ENCODE measurements around the gene KNDC1.

Gene KNDC1

DNA sequence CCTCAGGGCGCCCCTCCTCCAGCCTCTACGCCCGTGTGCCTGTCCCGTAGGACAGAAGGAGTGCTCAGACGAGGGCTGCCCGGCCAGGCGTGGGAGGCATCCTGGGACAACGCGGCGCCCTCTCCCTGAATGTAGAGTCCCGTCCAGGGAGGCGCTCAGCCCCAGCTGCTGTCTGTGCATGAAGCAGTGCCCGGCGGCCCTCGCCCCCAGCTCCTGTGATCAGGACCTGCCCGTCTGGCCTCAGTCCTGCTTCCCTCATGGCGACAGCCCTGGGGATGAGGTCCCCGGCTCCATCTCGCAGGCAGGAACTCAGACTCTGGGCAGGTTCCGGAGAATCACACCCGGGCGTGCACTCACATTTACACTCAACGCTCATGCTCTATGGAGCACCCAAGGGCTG lies 45.1 kb downstream of the KNDC1 start:
- no peaks in the 10 kb centered on the region for H3K4me1 ChIP-seq (ENCODE audit: control insufficient read depth, insufficient read depth, low read length)
- H3K4me3 ChIP-seq (ENCODE audit: low read depth, low read length), result no peak overlapping the region
- peaks cover 10% of the 10 kb centered on the region for H3K36me3 ChIP-seq (ENCODE audit: control insufficient read depth, insufficient read depth, low read length)
- H3K27me3 ChIP-seq (ENCODE audit: control insufficient read depth, insufficient read depth, low read length), result no peaks in the 10 kb centered on the region
- H3K9ac ChIP-seq (ENCODE audit: low read depth, low read length), result no peak overlapping the region
- no peaks in the 10 kb centered on the region for H3K9me3 ChIP-seq (ENCODE audit: control insufficient read depth, insufficient read depth, low read length)

DNA sequence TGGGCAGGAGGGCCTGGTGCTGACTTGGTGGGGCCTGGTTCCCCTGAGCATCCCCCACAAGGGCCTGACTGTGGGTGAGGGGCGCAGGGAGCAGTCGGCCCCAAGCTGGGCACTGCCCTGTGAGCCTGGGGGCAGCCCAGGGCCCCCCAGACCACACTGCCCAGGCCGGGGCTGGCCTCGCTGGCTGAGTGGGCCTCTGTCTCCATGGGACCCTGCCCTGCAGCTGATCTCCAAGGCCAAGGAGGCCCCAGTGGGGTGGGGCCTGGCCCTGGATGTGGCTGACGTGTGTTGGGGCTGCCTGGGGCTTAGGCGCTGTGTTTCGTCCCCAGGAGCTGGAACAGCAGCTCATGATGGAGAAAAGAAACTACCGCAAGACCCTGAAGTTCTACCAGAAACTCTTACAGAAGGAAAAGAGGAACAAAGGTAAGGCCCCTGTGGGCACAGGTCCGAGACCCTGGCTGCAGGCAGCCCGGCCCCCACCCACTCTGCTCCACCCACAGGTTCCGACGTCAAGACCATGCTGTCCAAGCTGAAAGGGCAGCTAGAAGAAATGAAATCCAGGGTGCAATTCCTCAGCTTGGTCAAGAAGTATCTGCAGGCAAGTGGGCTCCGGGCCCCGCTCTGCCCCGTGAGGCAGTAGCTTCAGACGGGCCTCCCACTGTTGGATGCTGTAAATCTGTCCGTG lies 46.5 kb downstream of the KNDC1 start:
- no peak overlapping the region for H3K9ac ChIP-seq (ENCODE audit: low read depth, low read length)

DNA sequence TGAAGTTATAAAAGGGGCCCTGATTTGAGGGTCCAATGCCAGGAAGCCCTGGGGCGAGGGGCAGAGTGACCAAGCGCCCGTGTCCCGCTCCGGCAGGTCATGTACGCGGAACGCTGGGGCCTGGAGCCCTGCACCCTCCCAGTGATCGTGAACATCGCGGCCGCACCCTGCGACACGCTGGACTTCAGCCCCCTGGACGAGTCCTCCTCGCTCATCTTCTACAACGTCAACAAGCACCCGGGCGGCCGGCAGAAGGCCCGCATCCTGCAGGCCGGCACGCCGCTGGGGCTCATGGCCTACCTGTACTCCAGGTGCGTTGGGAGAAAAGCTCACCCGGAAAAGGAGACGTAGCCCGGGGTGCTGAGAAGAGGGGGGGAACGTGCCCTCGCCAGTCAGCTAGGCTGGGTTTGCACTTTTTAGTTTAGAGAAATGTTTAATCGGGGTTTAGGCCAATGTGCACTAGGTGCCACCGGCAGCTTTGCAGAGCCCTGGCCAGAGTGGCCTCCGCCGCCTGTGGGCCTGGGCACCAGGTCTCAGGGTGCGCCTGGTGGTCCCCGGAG lies 47.1 kb downstream of the KNDC1 start:
- Histone ChIP-seq H3K4me1 (ENCODE audit: control insufficient read depth, insufficient read depth, low read length) (no peaks in the 10 kb centered on the region), H3K4me3 (ENCODE audit: low read depth, low read length) (no peak overlapping the region), H3K9ac (ENCODE audit: low read depth, low read length) (no peak overlapping the region), H3K36me3 (ENCODE audit: control insufficient read depth, insufficient read depth, low read length) (peaks cover 3% of the 10 kb centered on the region), H3K9me3 (ENCODE audit: control insufficient read depth, insufficient read depth, low read length) (no peaks in the 10 kb centered on the region), H3K27me3 (ENCODE audit: control insufficient read depth, insufficient read depth, low read length) (no peaks in the 10 kb centered on the region)

More for the DNA sequence above, 46.5 kb downstream of the KNDC1 start:
- Histone ChIP-seq H3K27me3 (ENCODE audit: control insufficient read depth, insufficient read depth, low read length) (no peaks in the 10 kb centered on the region), H3K36me3 (ENCODE audit: control insufficient read depth, insufficient read depth, low read length) (peaks cover 7% of the 10 kb centered on the region), H3K4me1 (ENCODE audit: control insufficient read depth, insufficient read depth, low read length) (no peaks in the 10 kb centered on the region), H3K9me3 (ENCODE audit: control insufficient read depth, insufficient read depth, low read length) (no peaks in the 10 kb centered on the region), H3K4me3 (ENCODE audit: low read depth, low read length) (no peak overlapping the region)

DNA sequence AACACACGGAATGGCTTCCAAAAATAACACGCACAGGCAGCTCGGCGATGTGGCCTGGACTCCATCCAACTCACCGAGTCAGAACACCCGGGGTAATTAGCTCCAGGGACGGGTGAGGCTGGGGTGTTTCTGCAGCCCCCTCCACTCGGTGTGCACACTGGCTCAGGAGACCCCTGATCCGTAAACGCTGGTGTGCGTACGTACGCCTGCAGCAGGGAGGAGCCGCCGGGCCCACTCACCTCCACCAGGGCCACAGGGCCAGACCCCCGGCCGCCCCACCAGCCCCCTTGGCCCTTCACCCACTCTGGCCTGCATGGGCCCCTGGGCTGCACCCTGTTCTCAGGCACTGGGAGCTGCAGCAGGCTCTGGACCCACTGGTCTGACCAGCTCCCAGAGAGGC lies 47.6 kb downstream of the KNDC1 start:
- Histone ChIP-seq H3K9ac (ENCODE audit: low read depth, low read length) (no peak overlapping the region), H3K36me3 (ENCODE audit: control insufficient read depth, insufficient read depth, low read length) (peaks cover 3% of the 10 kb centered on the region), H3K27me3 (ENCODE audit: control insufficient read depth, insufficient read depth, low read length) (no peaks in the 10 kb centered on the region), H3K4me1 (ENCODE audit: control insufficient read depth, insufficient read depth, low read length) (no peaks in the 10 kb centered on the region), H3K9me3 (ENCODE audit: control insufficient read depth, insufficient read depth, low read length) (no peaks in the 10 kb centered on the region), H3K4me3 (ENCODE audit: low read depth, low read length) (no peak overlapping the region)

DNA sequence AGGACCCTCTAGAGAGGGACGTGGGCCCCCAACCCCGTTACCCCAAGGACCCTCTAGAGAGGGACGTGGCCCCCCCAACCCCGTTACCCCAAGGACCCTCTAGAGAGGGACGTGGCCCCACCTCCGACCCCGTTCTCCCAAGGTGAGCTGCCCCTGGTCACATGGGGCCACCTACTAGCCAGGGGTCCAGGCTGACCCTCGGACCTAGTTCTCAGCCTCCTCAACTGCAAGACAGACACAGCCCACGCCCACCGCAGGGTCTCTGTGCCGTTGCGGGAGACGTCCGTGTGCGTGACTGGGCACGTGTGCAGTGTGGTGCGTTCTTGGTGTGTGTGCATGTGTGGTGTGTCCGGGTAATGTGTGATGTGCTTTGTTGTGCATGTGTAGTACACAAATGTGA lies 48.4 kb downstream of the KNDC1 start:
- no peak overlapping the region for H3K4me3 ChIP-seq (ENCODE audit: low read depth, low read length)

DNA sequence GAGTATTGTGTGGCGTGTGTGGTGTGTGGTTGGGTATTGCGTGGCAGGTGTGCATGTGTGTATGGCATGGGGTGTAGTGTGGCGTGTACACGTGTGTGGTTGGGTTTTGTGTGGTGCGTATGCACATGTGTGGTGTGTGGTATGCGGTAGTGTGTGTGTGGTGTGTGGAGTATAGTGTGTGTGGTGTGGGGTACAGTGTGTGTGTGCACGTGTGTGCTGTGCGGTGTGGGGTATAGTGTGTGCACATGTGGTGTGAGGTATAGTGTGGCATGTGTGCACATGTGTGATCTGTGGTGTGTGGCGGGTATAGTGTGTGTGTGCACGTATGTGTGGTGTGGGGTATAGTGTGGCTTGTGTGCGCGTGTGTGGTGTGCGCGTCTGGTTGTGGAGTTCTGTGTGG lies 49.1 kb downstream of the KNDC1 start:
- H3K36me3 ChIP-seq (ENCODE audit: control insufficient read depth, insufficient read depth, low read length), result peaks cover 6% of the 10 kb centered on the region
- no peak overlapping the region for H3K4me3 ChIP-seq (ENCODE audit: low read depth, low read length)
- no peaks in the 10 kb centered on the region for H3K4me1 ChIP-seq (ENCODE audit: control insufficient read depth, insufficient read depth, low read length)

More for the DNA sequence above, 48.4 kb downstream of the KNDC1 start:
- no peaks in the 10 kb centered on the region for H3K9me3 ChIP-seq (ENCODE audit: control insufficient read depth, insufficient read depth, low read length)
- no peaks in the 10 kb centered on the region for H3K27me3 ChIP-seq (ENCODE audit: control insufficient read depth, insufficient read depth, low read length)
- peaks cover 3% of the 10 kb centered on the region for H3K36me3 ChIP-seq (ENCODE audit: control insufficient read depth, insufficient read depth, low read length)
- H3K9ac ChIP-seq (ENCODE audit: low read depth, low read length), result no peak overlapping the region
- no peaks in the 10 kb centered on the region for H3K4me1 ChIP-seq (ENCODE audit: control insufficient read depth, insufficient read depth, low read length)

DNA sequence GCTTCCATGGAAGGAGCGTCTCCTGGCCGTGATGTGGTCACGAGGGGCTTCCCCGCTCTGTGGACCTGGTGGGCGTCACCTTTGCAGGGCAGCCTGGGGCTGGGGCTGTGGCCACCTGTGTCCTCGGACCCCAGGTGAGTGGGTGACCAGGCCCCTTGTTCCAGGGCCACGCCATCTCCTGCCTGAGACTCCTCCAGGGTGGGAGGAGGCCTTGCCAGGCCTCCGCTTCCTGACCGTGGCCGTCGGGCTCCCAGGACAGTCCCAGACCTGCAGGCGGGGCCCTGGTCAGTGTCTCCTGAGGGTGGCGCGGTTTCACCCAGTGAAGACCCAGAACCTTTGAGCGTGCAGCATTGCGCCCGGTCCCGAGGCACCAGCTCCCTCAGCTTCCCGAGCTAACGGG lies 49.6 kb downstream of the KNDC1 start:
- Histone ChIP-seq H3K9ac (ENCODE audit: low read depth, low read length) (no peak overlapping the region), H3K4me3 (ENCODE audit: low read depth, low read length) (no peak overlapping the region), H3K4me1 (ENCODE audit: control insufficient read depth, insufficient read depth, low read length) (no peaks in the 10 kb centered on the region), H3K36me3 (ENCODE audit: control insufficient read depth, insufficient read depth, low read length) (peaks cover 4% of the 10 kb centered on the region), H3K9me3 (ENCODE audit: control insufficient read depth, insufficient read depth, low read length) (no peaks in the 10 kb centered on the region), H3K27me3 (ENCODE audit: control insufficient read depth, insufficient read depth, low read length) (no peaks in the 10 kb centered on the region)

More for the DNA sequence above, 49.1 kb downstream of the KNDC1 start:
- H3K9me3 ChIP-seq (ENCODE audit: control insufficient read depth, insufficient read depth, low read length), result no peaks in the 10 kb centered on the region
- H3K9ac ChIP-seq (ENCODE audit: low read depth, low read length), result no peak overlapping the region
- H3K27me3 ChIP-seq (ENCODE audit: control insufficient read depth, insufficient read depth, low read length), result no peaks in the 10 kb centered on the region

DNA sequence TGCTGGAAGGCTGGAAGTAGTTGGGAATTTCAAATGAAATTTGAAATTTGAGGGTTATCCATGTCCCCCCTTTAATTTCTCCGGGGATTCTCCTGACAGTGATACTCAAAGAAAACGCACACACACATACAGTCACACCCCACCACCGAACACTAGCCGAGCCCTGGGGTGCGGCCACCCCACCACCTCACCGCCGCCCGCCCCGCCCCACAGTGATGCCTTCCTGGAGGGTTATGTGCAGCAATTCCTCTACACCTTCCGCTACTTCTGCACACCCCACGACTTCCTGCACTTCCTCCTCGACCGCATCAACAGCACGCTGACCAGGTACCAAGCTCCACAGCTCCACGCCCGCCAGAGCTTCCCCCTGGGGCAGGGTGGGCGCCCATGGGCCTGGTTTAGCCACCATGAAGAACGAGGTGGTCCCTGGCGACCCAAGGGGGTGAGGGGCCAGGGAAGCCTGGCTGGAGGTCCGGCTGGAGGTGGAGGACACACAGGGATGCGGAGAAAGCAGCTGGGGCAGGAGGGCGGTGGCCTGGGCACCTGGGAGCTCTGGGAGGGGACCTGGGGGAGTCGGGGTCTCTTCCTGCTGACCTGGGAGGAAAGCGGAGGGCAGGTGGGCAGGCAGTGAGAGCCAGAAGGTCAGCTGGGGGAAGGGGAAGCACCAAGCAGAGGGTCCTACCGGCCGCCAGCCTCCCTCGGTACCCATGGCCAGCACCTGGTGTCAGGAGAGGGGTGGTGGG lies 50.5 kb downstream of the KNDC1 start:
- Histone ChIP-seq H3K4me3 (ENCODE audit: low read depth, low read length) (no peak overlapping the region), H3K36me3 (ENCODE audit: control insufficient read depth, insufficient read depth, low read length) (peaks cover 9% of the 10 kb centered on the region), H3K4me1 (ENCODE audit: control insufficient read depth, insufficient read depth, low read length) (no peaks in the 10 kb centered on the region), H3K27me3 (ENCODE audit: control insufficient read depth, insufficient read depth, low read length) (no peaks in the 10 kb centered on the region), H3K9me3 (ENCODE audit: control insufficient read depth, insufficient read depth, low read length) (no peaks in the 10 kb centered on the region), H3K9ac (ENCODE audit: low read depth, low read length) (no peak overlapping the region)

DNA sequence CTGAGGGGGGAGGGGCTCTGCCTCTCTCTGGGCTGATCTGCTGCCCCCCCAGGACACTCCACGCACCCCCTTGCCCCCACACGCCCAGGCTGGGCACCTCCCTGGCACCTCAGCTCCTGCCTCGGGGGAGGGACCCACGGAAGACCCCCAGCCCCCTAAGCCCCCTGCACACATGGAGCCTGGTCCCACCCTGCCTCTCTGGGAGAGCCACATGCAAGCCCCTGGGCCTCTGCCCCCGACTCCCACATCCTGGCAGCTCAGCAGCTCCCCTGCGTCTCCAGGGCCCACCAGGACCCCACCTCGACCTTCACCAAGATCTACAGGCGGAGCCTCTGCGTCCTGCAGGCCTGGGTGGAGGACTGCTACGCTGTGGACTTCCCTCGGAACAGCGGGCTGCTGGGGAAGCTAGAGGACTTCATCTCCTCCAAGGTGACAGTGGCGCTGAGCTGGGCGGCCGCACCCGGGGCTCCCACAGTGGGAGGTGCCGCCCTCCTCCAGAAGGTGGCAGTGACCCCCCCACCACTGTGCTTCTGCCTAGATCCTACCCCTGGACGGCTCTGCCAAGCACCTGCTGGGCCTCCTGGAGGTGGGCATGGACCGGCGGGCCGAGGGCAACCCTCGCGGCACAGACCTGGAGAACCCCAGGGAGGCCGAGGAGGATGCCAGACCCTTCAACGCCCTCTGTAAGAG lies 51.3 kb downstream of the KNDC1 start:
- no peak overlapping the region for H3K9ac ChIP-seq (ENCODE audit: low read depth, low read length)
- no peaks in the 10 kb centered on the region for H3K27me3 ChIP-seq (ENCODE audit: control insufficient read depth, insufficient read depth, low read length)
- H3K4me1 ChIP-seq (ENCODE audit: control insufficient read depth, insufficient read depth, low read length), result no peaks in the 10 kb centered on the region
- no peaks in the 10 kb centered on the region for H3K9me3 ChIP-seq (ENCODE audit: control insufficient read depth, insufficient read depth, low read length)
- peaks cover 14% of the 10 kb centered on the region for H3K36me3 ChIP-seq (ENCODE audit: control insufficient read depth, insufficient read depth, low read length)
- no peak overlapping the region for H3K4me3 ChIP-seq (ENCODE audit: low read depth, low read length)

DNA sequence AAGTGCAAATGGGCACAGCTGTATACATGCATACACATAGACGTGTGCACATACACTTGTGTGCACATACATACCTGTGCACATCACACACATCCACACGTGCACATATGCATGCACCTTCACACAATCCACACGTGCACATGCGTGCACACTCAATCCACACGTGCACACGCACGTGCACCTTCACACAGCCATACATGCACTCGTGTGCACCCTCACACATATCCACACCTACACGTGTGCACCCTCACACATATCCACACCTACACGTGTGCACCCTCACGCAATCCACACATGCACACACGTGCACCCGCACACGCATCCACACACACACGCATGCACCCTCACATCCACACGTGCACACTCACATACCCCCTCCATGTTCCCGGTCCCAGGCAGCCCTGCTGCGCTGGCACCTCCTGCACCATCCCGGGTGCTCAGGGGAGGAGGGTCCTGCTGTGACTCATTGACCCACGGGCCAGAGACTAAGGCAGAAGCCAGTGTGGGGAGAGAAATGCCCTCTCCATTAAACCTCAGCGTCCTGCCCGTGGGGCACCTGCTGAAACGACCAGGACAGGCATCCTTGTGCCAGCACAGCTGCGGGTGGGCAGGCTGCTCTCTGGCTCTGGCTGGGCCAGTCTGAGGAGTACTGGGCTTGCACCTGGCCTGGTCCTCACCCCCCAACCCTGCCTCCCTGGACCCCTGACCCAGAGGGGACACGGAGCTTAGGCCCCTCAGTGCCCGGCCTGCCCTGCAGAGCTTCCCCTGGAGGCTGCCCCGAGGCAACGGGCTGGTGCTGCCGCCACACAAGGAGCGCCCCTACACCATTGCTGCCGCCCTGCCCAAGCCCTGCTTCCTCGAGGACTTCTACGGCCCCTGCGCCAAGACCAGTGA lies 52.2 kb downstream of the KNDC1 start:
- peaks cover 14% of the 10 kb centered on the region for H3K36me3 ChIP-seq (ENCODE audit: control insufficient read depth, insufficient read depth, low read length)
- H3K9me3 ChIP-seq (ENCODE audit: control insufficient read depth, insufficient read depth, low read length), result no peaks in the 10 kb centered on the region
- H3K9ac ChIP-seq (ENCODE audit: low read depth, low read length), result no peak overlapping the region
- no peaks in the 10 kb centered on the region for H3K27me3 ChIP-seq (ENCODE audit: control insufficient read depth, insufficient read depth, low read length)
- H3K4me3 ChIP-seq (ENCODE audit: low read depth, low read length), result no peak overlapping the region
- no peaks in the 10 kb centered on the region for H3K4me1 ChIP-seq (ENCODE audit: control insufficient read depth, insufficient read depth, low read length)

DNA sequence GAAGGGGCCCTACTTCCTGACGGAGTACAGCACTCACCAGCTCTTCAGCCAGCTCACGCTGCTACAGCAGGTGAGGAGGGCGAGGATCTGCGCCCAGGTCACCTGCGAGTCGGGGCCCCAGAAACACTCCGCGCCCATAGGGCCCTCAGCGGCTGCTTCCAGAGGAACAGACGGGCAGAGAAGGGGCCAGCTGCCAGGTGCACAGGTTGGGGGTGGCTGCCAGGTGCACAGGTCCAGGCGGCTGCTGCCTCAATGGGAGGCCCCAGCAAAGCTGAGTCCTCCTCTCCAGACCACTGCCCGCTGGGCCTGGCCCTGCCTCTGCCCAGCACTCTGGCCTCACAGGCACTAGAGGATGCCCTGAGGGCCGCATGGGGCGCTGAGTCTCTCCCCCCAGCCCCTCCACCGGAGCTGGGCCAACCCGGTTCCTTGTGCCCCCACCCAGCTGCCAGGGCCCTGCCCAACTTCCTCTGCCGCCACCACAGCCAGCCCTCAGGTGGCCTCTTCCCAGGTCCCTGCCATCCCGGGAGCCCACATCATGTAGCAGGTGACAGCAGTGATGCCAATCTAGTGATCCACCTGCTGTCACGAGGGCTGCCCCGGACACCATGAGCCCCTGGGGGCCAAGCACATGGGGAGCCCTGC lies 53.0 kb downstream of the KNDC1 start:
- Histone ChIP-seq H3K36me3 (ENCODE audit: control insufficient read depth, insufficient read depth, low read length) (peaks cover 14% of the 10 kb centered on the region), H3K27me3 (ENCODE audit: control insufficient read depth, insufficient read depth, low read length) (no peaks in the 10 kb centered on the region), H3K4me1 (ENCODE audit: control insufficient read depth, insufficient read depth, low read length) (no peaks in the 10 kb centered on the region), H3K9ac (ENCODE audit: low read depth, low read length) (no peak overlapping the region), H3K9me3 (ENCODE audit: control insufficient read depth, insufficient read depth, low read length) (no peaks in the 10 kb centered on the region), H3K4me3 (ENCODE audit: low read depth, low read length) (no peak overlapping the region)
